BLaER1 treated with 17β-estradiol and CSF1 and Interleukin-3, amounts not matched to agents 10 nM and 100 nM (cell line): ENCODE data around the gene PSD2.
A peak's percentile ranks its signal among the peaks of the same experiment; 100 is the strongest.

Experiments
- H3K27ac ChIP-seq, 11 experiments: shearing (Covaris generic); formaldehyde crosslinking; 2 replicates each; pipeline ENCODE4 v1.8.1; 2022
- H3K27me3 ChIP-seq, 11 experiments: shearing (Covaris generic); formaldehyde crosslinking; 2 replicates each; pipeline ENCODE4 v1.8.1; 2022
- H3K36me3 ChIP-seq, 11 experiments: shearing (Covaris generic); formaldehyde crosslinking; 2 replicates each; pipeline ENCODE4 v1.8.1; 2022
- H3K4me1 ChIP-seq, 10 experiments: shearing (Covaris generic); formaldehyde crosslinking; 2 replicates each; pipeline ENCODE4 v1.8.1; 2022
- H3K4me2 ChIP-seq, 11 experiments: shearing (Covaris generic); formaldehyde crosslinking; 2 replicates each; pipeline ENCODE4 v1.8.1; 2022
- H3K4me3 ChIP-seq, 10 experiments: shearing (Covaris generic); formaldehyde crosslinking; 2 replicates each; pipeline ENCODE4 v1.8.1; 2022
- H3K9ac ChIP-seq, 11 experiments: shearing (Covaris generic); formaldehyde crosslinking; 2 replicates each; pipeline ENCODE4 v1.8.1; 2022
- H3K9me3 ChIP-seq, 11 experiments: shearing (Covaris generic); formaldehyde crosslinking; replicated peaks in 1 of 11; 2 replicates each; pipeline ENCODE4 v1.8.1; 2022
- H4K20me1 ChIP-seq, 11 experiments: shearing (Covaris generic); formaldehyde crosslinking; 2 replicates each; pipeline ENCODE4 v1.8.1; 2022
- Cebpa-rat ChIP-seq, 11 experiments: shearing (Covaris generic); IDR thresholded peaks; 2 replicates each; pipeline ENCODE4 v1.8.1; 2022

The PSD2 gene

DNA sequence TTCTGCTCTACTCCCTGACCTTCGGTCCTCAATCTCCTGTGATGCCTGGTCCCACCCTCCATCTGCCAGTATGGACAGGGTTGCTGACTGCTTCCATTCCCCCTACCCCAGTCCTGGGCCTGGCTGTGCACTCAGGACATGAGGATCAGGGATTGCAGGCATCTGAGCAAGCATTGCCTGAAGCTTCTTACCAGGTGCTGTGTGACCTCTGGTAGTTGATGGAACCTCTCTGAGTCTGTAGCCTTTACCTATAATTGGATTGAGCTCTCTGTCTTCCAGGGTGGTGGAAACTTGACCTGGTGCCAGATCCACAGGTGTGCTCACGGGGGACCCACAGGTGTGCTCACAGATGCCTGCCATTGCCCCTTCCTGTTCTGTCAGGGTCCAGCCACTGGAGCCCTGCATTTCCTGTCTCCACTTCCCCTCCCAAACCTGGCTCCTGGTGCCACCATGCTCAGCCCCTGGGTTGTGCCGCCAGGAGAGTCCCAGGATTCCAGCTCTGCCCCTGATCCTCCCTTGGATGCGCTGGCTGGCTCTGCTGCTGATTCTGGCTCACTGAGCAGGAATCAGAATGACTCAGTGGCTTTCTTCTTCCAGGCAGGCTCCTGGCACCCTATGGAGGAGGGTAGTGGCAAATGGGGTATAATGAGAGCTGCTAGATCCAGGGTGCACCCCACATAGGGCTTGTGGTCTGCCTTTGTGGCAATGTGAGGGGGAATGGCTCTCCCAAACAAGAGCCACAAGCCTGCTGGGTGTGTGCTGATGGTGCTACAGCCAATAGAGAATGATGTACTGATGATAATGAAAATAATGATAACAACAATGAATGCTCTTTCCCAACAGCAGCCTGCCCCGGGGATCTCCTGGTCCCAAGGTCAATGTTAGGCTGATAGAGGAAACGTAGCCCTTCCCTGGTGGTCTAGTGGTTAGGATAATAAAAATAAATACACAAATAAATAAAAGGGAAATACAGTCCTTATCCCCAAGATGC lies 35.2 kb upstream of the PSD2 start:
- peak overlapping the region in 9 of 11 experiments; percentile 33 to 88 (median 58); a peak in 18 of 22 replicates for H3K4me2 ChIP-seq

GRCh38 chr5:139761057-139761450 lies 34.6 kb upstream of the PSD2 start:
- peaks cover 16 to 93% (median 74%) of the 10 kb centered on the region in 10 experiments; a peak in 18 of 20 replicates for H3K4me1 ChIP-seq
- H4K20me1 ChIP-seq: peaks cover 0 to 42% (median 6%) of the 10 kb centered on the region in 11 experiments; a peak in 8 of 22 replicates
- no peak overlapping the region for H3K9ac ChIP-seq
- H3K27ac ChIP-seq: no peak overlapping the region
- H3K4me3 ChIP-seq: no peak overlapping the region
- H3K36me3 ChIP-seq: no peaks in the 10 kb centered on the region
- peak overlapping the region in 6 of 11 experiments; percentile 58 to 88 (median 60); a peak in 8 of 22 replicates for H3K4me2 ChIP-seq
- no peaks in the 10 kb centered on the region for H3K9me3 ChIP-seq
- TF ChIP-seq Cebpa-rat (IDR thresholded peaks at IDR 0.05): no peak
- peaks cover 25 to 66% (median 40%) of the 10 kb centered on the region in 11 experiments for H3K27me3 ChIP-seq

More for the DNA sequence above, 35.2 kb upstream of the PSD2 start:
- Histone ChIP-seq H3K9ac (no peak overlapping the region), H3K27me3 (peaks cover 32 to 72% (median 47%) of the 10 kb centered on the region in 11 experiments), H4K20me1 (peaks cover 0 to 45% (median 6%) of the 10 kb centered on the region in 11 experiments; a peak in 8 of 22 replicates), H3K9me3 (no peaks in the 10 kb centered on the region), H3K27ac (no peak overlapping the region), H3K4me3 (no peak overlapping the region), H3K36me3 (no peaks in the 10 kb centered on the region), H3K4me1 (peaks cover 23 to 96% (median 78%) of the 10 kb centered on the region in 10 experiments; a peak in 19 of 20 replicates)
- no peak for TF ChIP-seq Cebpa-rat (IDR thresholded peaks at IDR 0.05)

DNA sequence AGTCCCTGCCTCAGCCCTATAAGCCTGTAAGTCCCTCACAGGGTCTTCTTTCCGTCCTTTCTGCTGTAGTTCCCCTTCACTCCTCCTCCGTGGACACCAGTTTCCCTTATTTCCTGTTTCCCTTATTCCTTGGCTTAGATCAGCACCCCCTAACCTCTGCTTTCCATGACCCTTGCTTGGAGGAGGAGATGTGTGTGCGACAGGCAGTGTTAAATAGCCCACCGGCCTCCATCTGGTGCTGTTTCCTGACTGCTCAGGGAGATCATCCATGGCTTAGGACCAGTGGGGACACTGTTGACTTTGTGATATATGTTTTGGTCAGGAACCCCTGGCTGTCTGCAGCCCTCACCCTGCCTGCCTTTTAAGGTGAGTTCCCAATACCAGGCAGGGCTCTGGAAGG lies 34.1 kb upstream of the PSD2 start:
- peak overlapping the region in 2 of 11 experiments; percentile 4 to 11; a peak in 1 of 22 replicates for H3K4me2 ChIP-seq
- H3K9ac ChIP-seq: no peak overlapping the region
- H3K27me3 ChIP-seq: peaks cover 20 to 61% (median 36%) of the 10 kb centered on the region in 11 experiments
- no peak for TF ChIP-seq Cebpa-rat (IDR thresholded peaks at IDR 0.05)
- peaks cover 0 to 42% (median 6%) of the 10 kb centered on the region in 11 experiments; a peak in 8 of 22 replicates for H4K20me1 ChIP-seq
- H3K4me1 ChIP-seq: peaks cover 14 to 93% (median 74%) of the 10 kb centered on the region in 10 experiments; a peak in 18 of 20 replicates
- no peak overlapping the region for H3K27ac ChIP-seq
- H3K36me3 ChIP-seq: no peaks in the 10 kb centered on the region
- H3K4me3 ChIP-seq: no peak overlapping the region
- no peaks in the 10 kb centered on the region for H3K9me3 ChIP-seq

DNA sequence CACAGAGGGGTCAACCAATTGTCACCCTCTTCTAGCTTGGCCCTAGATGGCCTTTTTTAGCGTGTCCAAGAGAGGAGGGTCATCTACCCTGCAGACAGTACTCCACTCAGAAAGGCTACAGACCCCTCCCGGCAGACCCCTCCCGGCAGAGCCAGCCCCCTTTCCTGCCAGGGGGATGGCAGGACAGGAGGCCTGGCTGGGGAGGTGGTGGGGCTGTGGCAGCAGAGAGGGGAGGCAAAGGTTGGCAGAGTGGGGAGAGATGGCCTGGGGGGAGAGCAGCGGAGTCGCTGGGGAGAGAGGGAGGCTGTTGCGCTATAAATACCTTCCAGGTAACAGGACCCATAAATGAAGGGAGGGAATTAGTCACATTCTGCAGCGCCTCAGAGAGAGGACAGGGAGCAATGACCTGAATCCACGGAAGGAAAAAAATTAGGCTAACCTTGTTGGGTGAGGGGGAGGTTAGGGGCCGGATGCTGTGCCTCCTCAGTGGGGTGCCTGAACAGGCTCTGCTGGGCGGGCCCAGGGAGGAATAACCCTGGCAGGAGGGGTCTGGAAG lies 32.9 kb upstream of the PSD2 start:
- H3K4me3 ChIP-seq: no peak overlapping the region
- no peak overlapping the region for H3K27ac ChIP-seq
- H3K36me3 ChIP-seq: no peaks in the 10 kb centered on the region
- no peak for TF ChIP-seq Cebpa-rat (IDR thresholded peaks at IDR 0.05)
- peaks cover 8 to 49% (median 24%) of the 10 kb centered on the region in 11 experiments; a peak in 20 of 22 replicates for H3K27me3 ChIP-seq
- no peaks in the 10 kb centered on the region for H3K9me3 ChIP-seq
- H3K4me2 ChIP-seq: peak overlapping the region in 7 of 11 experiments; percentile 86 to 95 (median 90); a peak in 13 of 22 replicates
- peaks cover 0 to 34% (median 6%) of the 10 kb centered on the region in 11 experiments; a peak in 8 of 22 replicates for H4K20me1 ChIP-seq
- H3K4me1 ChIP-seq: peaks cover 14 to 91% (median 75%) of the 10 kb centered on the region in 10 experiments; a peak in 18 of 20 replicates
- no peak overlapping the region for H3K9ac ChIP-seq

GRCh38 chr5:139763280-139763929 lies 32.2 kb upstream of the PSD2 start:
- peak overlapping the region in 9 of 11 experiments; percentile 65 to 95 (median 90); a peak in 18 of 22 replicates for H3K4me2 ChIP-seq
- no peaks in the 10 kb centered on the region for H3K9me3 ChIP-seq
- H3K27me3 ChIP-seq: peaks cover 6 to 43% (median 17%) of the 10 kb centered on the region in 11 experiments; a peak in 17 of 22 replicates
- H3K9ac ChIP-seq: peak overlapping the region in 1 of 11 experiments; percentile 15; a peak in 1 of 22 replicates
- no peaks in the 10 kb centered on the region for H3K36me3 ChIP-seq
- H3K4me3 ChIP-seq: no peak overlapping the region
- no peak overlapping the region for H3K27ac ChIP-seq
- peaks cover 20 to 91% (median 76%) of the 10 kb centered on the region in 10 experiments for H3K4me1 ChIP-seq
- TF ChIP-seq Cebpa-rat (IDR thresholded peaks at IDR 0.05): no peak
- peaks cover 0 to 34% (median 6%) of the 10 kb centered on the region in 11 experiments; a peak in 8 of 22 replicates for H4K20me1 ChIP-seq

DNA sequence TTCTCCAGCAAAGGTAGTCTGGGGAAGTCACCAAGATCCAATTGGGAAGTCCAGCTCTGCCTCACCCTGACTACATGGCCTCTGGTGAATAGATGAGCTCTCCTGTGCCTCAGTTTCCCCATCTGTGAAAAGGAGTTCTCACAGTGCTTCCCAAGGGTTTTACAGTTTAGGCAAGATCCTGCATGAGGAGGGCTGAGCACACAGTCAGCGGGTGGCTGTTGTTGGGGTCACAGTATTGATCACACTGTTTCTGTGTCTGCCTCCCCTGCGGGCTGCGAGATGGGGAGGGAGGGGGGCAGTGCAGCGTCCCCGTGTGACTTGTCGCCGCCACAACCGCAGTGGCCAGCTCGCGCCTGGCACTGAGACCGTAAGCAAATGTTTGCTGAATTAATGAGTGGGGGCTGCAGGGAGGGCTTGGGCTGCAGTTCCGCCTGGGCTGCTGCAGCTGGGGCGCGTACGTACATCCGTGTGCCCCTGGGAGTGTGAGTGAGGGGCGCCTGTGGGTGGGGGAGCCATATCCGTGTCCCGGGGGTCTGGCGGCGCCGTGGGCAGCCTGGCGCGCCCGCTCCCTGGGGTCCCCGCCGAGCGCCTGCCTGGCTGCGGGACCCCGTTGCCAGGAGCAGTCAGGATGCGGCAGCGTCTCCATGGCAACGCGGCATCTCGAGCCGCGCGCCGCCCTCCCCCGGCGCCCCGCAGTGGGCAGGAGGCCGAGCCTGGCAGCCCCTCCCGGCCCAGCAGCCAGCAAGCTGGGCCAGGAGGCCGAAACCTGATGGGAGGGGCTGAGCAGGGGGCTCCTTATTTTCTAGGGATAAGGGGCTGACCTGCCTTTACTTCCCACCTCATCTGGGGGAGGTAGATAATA lies 31.4 kb upstream of the PSD2 start:
- Histone ChIP-seq H3K9ac (peak overlapping the region in 4 of 11 experiments; percentile 0 to 42 (median 8); a peak in 5 of 22 replicates), H3K27ac (peak overlapping the region in 1 of 11 experiments; percentile 4; a peak in 1 of 22 replicates), H3K27me3 (peaks cover 0 to 35% (median 9%) of the 10 kb centered on the region in 11 experiments; a peak in 15 of 22 replicates), H3K4me3 (peak overlapping the region in 3 of 10 experiments; percentile 34 to 46 (median 38); a peak in 6 of 20 replicates), H3K9me3 (no peaks in the 10 kb centered on the region), H3K36me3 (no peaks in the 10 kb centered on the region), H3K4me2 (peak overlapping the region; percentile 23 to 95 (median 89); a peak in 21 of 22 replicates), H3K4me1 (peaks cover 22 to 91% (median 76%) of the 10 kb centered on the region in 10 experiments), H4K20me1 (peaks cover 0 to 34% (median 6%) of the 10 kb centered on the region in 11 experiments; a peak in 8 of 22 replicates)
- no peak for TF ChIP-seq Cebpa-rat (IDR thresholded peaks at IDR 0.05)

- H3K9ac ChIP-seq: peak overlapping the region in 3 of 11 experiments; percentile 0 to 71 (median 42); a peak in 4 of 22 replicates
Observed at GRCh38 chr5:139764886-139765408, 30.7 kb upstream of the PSD2 start.

More at GRCh38 chr5:139764886-139765408, 30.7 kb upstream of the PSD2 start:
- H3K4me3 ChIP-seq: peak overlapping the region in 2 of 10 experiments; percentile 38 to 58; a peak in 4 of 20 replicates
- H3K4me2 ChIP-seq: peak overlapping the region; percentile 5 to 95 (median 89); a peak in 20 of 22 replicates
- H3K27me3 ChIP-seq: peaks cover 0 to 27% (median 1%) of the 10 kb centered on the region in 11 experiments; a peak in 12 of 22 replicates
- no peak for TF ChIP-seq Cebpa-rat (IDR thresholded peaks at IDR 0.05)
- H3K9me3 ChIP-seq: no peaks in the 10 kb centered on the region
- H4K20me1 ChIP-seq: peaks cover 0 to 29% (median 6%) of the 10 kb centered on the region in 11 experiments; a peak in 8 of 22 replicates
- peaks cover 26 to 91% (median 74%) of the 10 kb centered on the region in 10 experiments for H3K4me1 ChIP-seq
- H3K36me3 ChIP-seq: no peaks in the 10 kb centered on the region
- H3K27ac ChIP-seq: peak overlapping the region in 1 of 11 experiments; percentile 4; a peak in 1 of 22 replicates
